Mesenchymal stem cell (in vitro differentiated cells and primary cell): ENCODE results near the gene STRN3.
"Not testable (repeated sequence)": the region's sequence is repeated elsewhere in the genome, so short reads cannot be mapped to it uniquely, and the experiment has no call there.

Experiments
- DNase-seq: peaks from one replicate; pipeline ENCODE4 v3.0.0-alpha.2; 2013
- H2AFZ ChIP-seq: one replicate; pipeline ENCODE4 v1.6.1; 2013; ENCODE audit warnings: low read depth, mild to moderate bottlenecking, control low read depth, inconsistent platforms, low read length, moderate library complexity
- H2AK5ac ChIP-seq: 2 replicates; pipeline ENCODE4 v1.6.1; 2013; ENCODE audit warnings: low read length, moderate library complexity, mild to moderate bottlenecking, inconsistent platforms; ENCODE audit not compliant: severe bottlenecking
- H2BK120ac ChIP-seq: one replicate; pipeline ENCODE4 v1.6.1; 2013; ENCODE audit warnings: low read depth, mild to moderate bottlenecking, inconsistent platforms, low read length, moderate library complexity
- H2BK12ac ChIP-seq, 2 experiments: one replicate each; pipeline ENCODE4 v1.6.1; 2013; ENCODE audit warnings: inconsistent platforms in 2 of 2, low read length in 2 of 2, mild to moderate bottlenecking in 2 of 2, moderate library complexity in 2 of 2, control low read depth in 1 of 2
- H2BK15ac ChIP-seq: one replicate; pipeline ENCODE4 v1.6.1; 2013; ENCODE audit warnings: mild to moderate bottlenecking, low read depth, inconsistent platforms; ENCODE audit not compliant: poor library complexity, severe bottlenecking
- H2BK5ac ChIP-seq: 2 replicates; pipeline ENCODE4 v1.6.1; 2013; ENCODE audit warnings: low read depth, mild to moderate bottlenecking, low read length, control low read depth, inconsistent platforms; ENCODE audit not compliant: poor library complexity, severe bottlenecking
- H3K14ac ChIP-seq, 2 experiments: one replicate each; pipeline ENCODE4 v1.6.1; 2013; ENCODE audit warnings: inconsistent platforms in 2 of 2, low read length in 2 of 2, control low read depth in 1 of 2, mild to moderate bottlenecking in 1 of 2, moderate library complexity in 1 of 2
- H3K18ac ChIP-seq, 2 experiments: one replicate each; pipeline ENCODE4 v1.6.1; 2013; ENCODE audit warnings: inconsistent platforms in 2 of 2, low read length in 2 of 2, control low read depth in 1 of 2, low read depth in 1 of 2, mild to moderate bottlenecking in 1 of 2
- H3K23ac ChIP-seq, 2 experiments: one replicate each; pipeline ENCODE4 v1.6.1; 2013; ENCODE audit warnings: inconsistent platforms in 2 of 2, low read length in 2 of 2, mild to moderate bottlenecking in 2 of 2, moderate library complexity in 2 of 2, control low read depth in 1 of 2
- H3K27ac ChIP-seq: 2 replicates; pipeline ENCODE4 v1.5.1; 2013; ENCODE audit warnings: mild to moderate bottlenecking, moderate library complexity, low read length, control low read depth, inconsistent platforms; ENCODE audit not compliant: poor library complexity, severe bottlenecking
- H3K27me3 ChIP-seq, 2 experiments: 2 replicates each; pipeline versions ENCODE4 v1.6.1 to v1.7.0; 2013; ENCODE audit warnings: low read length in 2 of 2, mild to moderate bottlenecking in 2 of 2, moderate library complexity in 2 of 2, control low read depth in 1 of 2, inconsistent platforms in 1 of 2; ENCODE audit not compliant: control insufficient read depth in 1 of 2, insufficient read depth in 1 of 2
- H3K36me3 ChIP-seq, 2 experiments: 2 replicates each; pipeline versions ENCODE4 v1.6.1 to v1.7.0; 2013; ENCODE audit warnings: low read length in 2 of 2, control low read depth in 1 of 2, inconsistent platforms in 1 of 2, low read depth in 1 of 2, mild to moderate bottlenecking in 1 of 2; ENCODE audit not compliant: insufficient read depth in 2 of 2, control insufficient read depth in 1 of 2
- H3K4ac ChIP-seq, 2 experiments: one replicate each; pipeline ENCODE4 v1.6.1; 2013; ENCODE audit warnings: inconsistent platforms in 2 of 2, low read length in 2 of 2, mild to moderate bottlenecking in 2 of 2, moderate library complexity in 2 of 2, control low read depth in 1 of 2, low read depth in 1 of 2
- H3K4me1 ChIP-seq: 2 replicates; pipeline ENCODE4 v1.6.1; 2013; ENCODE audit warnings: low read depth, low read length, control low read depth; ENCODE audit not compliant: control insufficient read depth, insufficient read depth
- H3K4me2 ChIP-seq: 2 replicates; pipeline ENCODE4 v1.6.1; 2013; ENCODE audit warnings: low read length, mild to moderate bottlenecking, inconsistent platforms; ENCODE audit not compliant: poor library complexity, severe bottlenecking
- H3K4me3 ChIP-seq, 2 experiments: 2 replicates each; pipeline versions ENCODE4 v1.5.1 to v1.7.0; 2013; ENCODE audit warnings: low read length in 2 of 2, mild to moderate bottlenecking in 2 of 2, control low read depth in 1 of 2, low read depth in 1 of 2; ENCODE audit not compliant: insufficient read depth in 1 of 2
- H3K79me1 ChIP-seq: replicated peaks from 2 replicates; pipeline ENCODE4 v1.6.1; 2013; ENCODE audit warnings: mild to moderate bottlenecking, control low read depth, low read length, inconsistent platforms; ENCODE audit not compliant: poor library complexity, severe bottlenecking
- H3K9ac ChIP-seq: 2 replicates; pipeline ENCODE4 v1.7.0; 2013; ENCODE audit warnings: mild to moderate bottlenecking, low read length, moderate library complexity
- H3K9me3 ChIP-seq: 2 replicates; pipeline ENCODE4 v1.7.0; 2013; ENCODE audit warnings: mild to moderate bottlenecking, low read length; ENCODE audit not compliant: control insufficient read depth
- H4K8ac ChIP-seq: one replicate; pipeline ENCODE4 v1.6.1; 2013; ENCODE audit warnings: inconsistent platforms, mild to moderate bottlenecking, low read length, moderate library complexity
- H4K91ac ChIP-seq: one replicate; pipeline ENCODE4 v1.6.1; 2013; ENCODE audit warnings: mild to moderate bottlenecking, low read length, inconsistent platforms
- WGBS: methylation state at CpG from one replicate; pipeline ENCODE4 v1.1.7; 2013; ENCODE audit warnings: mixed read lengths; 5-methylcytosine and 5-hydroxymethylcytosine counted together

The STRN3 gene

DNA sequence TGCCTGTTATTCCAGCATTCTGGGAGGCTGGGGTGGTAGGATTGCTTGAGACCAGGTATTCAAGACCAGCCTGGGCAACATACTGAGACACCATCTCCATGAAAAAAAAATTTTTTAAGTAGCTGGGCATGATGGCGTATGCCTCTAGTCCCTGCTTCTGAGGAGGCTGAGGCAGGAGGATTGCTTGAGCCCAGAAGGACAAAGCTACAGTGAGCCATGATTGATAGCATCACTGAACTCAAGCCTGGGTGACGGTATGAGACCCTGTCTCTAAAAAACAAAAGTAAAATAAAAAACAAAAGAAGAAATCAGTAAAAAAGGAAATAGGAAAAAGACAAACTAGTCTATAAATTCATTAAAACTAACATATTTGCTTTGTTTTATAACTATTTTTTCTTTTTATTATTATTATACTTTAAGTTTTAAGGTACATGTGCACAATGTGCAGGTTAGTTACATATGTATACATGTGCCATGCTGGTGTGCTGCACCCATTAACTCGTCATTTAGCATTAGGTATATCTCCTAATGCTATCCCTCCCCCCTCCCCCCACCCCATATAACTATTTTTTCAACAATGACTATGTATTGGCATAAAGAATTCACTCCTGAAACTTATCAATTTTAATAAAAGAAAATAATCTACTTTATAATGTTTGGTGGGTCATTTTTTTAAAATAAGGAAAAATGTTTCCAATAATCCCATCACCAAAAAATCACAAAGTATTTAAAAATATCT, 16.2 kb downstream of the STRN3 start:
- Histone ChIP-seq H3K79me1 (no peaks in the 10 kb centered on the region), H3K14ac (no peak overlapping the region), H4K91ac (no peak overlapping the region), H2BK5ac (no peak overlapping the region), H3K4me1 (peaks cover 8% of the 10 kb centered on the region), H4K8ac (no peak overlapping the region), H3K27ac (no peak overlapping the region), H3K9me3 (no peaks in the 10 kb centered on the region), H3K23ac (no peak overlapping the region), H3K36me3 (peaks cover 13 to 42% of the 10 kb centered on the region in 2 experiments), H2AK5ac (no peak overlapping the region), H2BK15ac (no peak overlapping the region), H2BK120ac (no peak overlapping the region), H2AFZ (no peak overlapping the region), H3K27me3 (no peaks in the 10 kb centered on the region), H2BK12ac (no peak overlapping the region), H3K4me2 (no peak overlapping the region), H3K4ac (no peak overlapping the region), H3K9ac (no peak overlapping the region), H3K18ac (no peak overlapping the region), H3K4me3 (no peak overlapping the region)
- DNase-seq, result no peak
- 90% methylated on average over 1 of the region's 3 CpGs for WGBS

DNA sequence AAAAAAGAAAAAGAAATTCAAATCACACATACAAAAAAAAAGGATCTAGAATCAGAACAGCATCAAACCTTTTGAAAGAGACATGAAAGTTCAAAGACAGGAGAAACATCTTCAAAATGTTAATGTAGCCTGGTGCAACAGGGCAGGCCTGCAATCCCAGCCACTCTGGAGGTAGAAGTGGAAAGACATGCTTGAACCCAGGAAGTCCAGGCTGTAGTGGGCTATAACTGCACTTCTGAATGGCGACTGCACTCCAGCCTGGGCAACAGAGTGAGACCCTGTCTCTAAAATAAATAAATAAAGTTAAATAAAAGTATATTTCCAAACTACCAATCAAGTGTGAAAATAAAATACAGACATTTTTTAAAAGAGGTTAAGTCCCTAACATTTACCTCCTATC, 19.5 kb downstream of the STRN3 start:
- H2BK120ac ChIP-seq, result no peak overlapping the region
- H2AFZ ChIP-seq, result no peak overlapping the region

DNA sequence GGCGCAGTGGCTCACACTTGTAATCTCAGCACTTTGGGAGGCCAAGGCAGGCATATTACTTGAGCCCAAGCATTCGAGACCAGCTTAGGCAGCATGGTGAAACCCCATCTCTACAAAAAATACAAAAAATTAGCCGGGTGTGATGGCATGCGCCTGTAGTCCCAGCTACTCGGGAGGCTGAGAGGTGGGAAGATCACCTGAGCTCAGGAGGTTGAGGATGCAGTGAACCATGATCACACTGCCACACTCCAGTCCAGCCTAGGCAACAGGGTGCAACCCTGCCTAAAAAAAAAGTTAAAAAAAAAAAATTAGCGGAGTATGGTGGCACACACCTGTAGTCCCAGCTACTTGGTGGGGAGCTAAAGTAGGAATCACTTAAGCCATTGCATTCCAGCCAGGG, 22.2 kb downstream of the STRN3 start:
- WGBS, result 93% methylated on average over 6 of the region's 6 CpGs

More for the DNA sequence above, 19.5 kb downstream of the STRN3 start:
- no peak overlapping the region for H2BK5ac ChIP-seq
- H3K79me1 ChIP-seq, result peaks cover 5% of the 10 kb centered on the region
- H4K8ac ChIP-seq, result no peak overlapping the region
- H3K9ac ChIP-seq, result no peak overlapping the region
- no peak overlapping the region for H3K4ac ChIP-seq
- H2BK15ac ChIP-seq, result no peak overlapping the region
- no peak overlapping the region for H3K23ac ChIP-seq
- H2AK5ac ChIP-seq, result no peak overlapping the region
- peaks cover 8% of the 10 kb centered on the region for H3K4me1 ChIP-seq
- H3K4me3 ChIP-seq, result no peak overlapping the region
- H3K18ac ChIP-seq, result no peak overlapping the region
- no peak for DNase-seq
- no CpG with 5 or more reads among the region's 1 CpG for WGBS
- H3K27ac ChIP-seq, result no peak overlapping the region
- no peak overlapping the region for H2BK12ac ChIP-seq
- peaks cover 15 to 41% of the 10 kb centered on the region in 2 experiments for H3K36me3 ChIP-seq
- H3K4me2 ChIP-seq, result no peak overlapping the region
- no peaks in the 10 kb centered on the region for H3K9me3 ChIP-seq
- no peak overlapping the region for H3K14ac ChIP-seq
- H3K27me3 ChIP-seq, result no peaks in the 10 kb centered on the region
- no peak overlapping the region for H4K91ac ChIP-seq

DNA sequence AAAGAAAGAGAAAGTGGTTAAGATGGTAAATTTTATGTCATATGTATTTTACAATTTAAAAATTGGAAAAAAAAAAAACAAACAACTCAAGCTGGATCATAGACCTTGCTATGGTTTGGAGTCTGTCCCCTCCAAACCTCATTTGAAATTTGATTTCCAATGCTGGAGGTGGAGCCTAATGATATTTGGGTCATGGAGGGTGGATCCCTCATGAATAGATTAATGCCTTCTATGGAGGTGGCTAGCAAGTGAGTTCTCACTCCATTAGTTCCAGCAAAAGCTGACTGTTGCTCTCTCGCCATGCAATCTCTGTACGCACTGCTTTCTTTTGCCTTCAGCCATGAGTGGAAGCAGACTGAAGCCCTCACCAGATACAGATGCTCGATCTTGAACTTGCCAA, 22.9 kb downstream of the STRN3 start:
- no peak overlapping the region for H3K4ac ChIP-seq
- no peak overlapping the region for H2BK120ac ChIP-seq
- WGBS, result 99% methylated on average over 3 of the region's 3 CpGs
- H3K27me3 ChIP-seq, result no peaks in the 10 kb centered on the region
- peaks cover 4% of the 10 kb centered on the region for H3K9me3 ChIP-seq
- no peak overlapping the region for H2AFZ ChIP-seq
- H3K4me3 ChIP-seq, result no peak overlapping the region
- no peak overlapping the region for H2BK15ac ChIP-seq
- H2AK5ac ChIP-seq, result no peak overlapping the region
- H3K18ac ChIP-seq, result no peak overlapping the region
- no peak overlapping the region for H2BK5ac ChIP-seq
- no peak for DNase-seq
- peaks cover 5% of the 10 kb centered on the region for H3K79me1 ChIP-seq
- H3K14ac ChIP-seq, result no peak overlapping the region
- peaks cover 5% of the 10 kb centered on the region for H3K4me1 ChIP-seq
- peaks cover 17 to 43% of the 10 kb centered on the region in 2 experiments for H3K36me3 ChIP-seq
- no peak overlapping the region for H4K91ac ChIP-seq
- no peak overlapping the region for H2BK12ac ChIP-seq
- H3K27ac ChIP-seq, result no peak overlapping the region
- H3K23ac ChIP-seq, result no peak overlapping the region
- H3K4me2 ChIP-seq, result no peak overlapping the region
- no peak overlapping the region for H3K9ac ChIP-seq
- no peak overlapping the region for H4K8ac ChIP-seq

More for the DNA sequence above, 22.2 kb downstream of the STRN3 start:
- not testable (repeated sequence) for H4K8ac ChIP-seq, H3K79me1 ChIP-seq, H2AK5ac ChIP-seq, H3K27ac ChIP-seq, H3K14ac ChIP-seq, H2AFZ ChIP-seq, H3K27me3 ChIP-seq, H3K23ac ChIP-seq, H2BK120ac ChIP-seq, H2BK12ac ChIP-seq, H4K91ac ChIP-seq, DNase-seq, H2BK15ac ChIP-seq, H3K4me3 ChIP-seq, H2BK5ac ChIP-seq, H3K4me1 ChIP-seq, H3K9me3 ChIP-seq, H3K4me2 ChIP-seq, H3K9ac ChIP-seq, H3K18ac ChIP-seq, H3K4ac ChIP-seq
- peaks cover 12 to 42% of the 10 kb centered on the region in 2 experiments for H3K36me3 ChIP-seq
